Femur (tissue), 1 donor: Measurements from ENCODE around the gene SERINC1.

Experiments
- DNase-seq: peaks from one replicate; pipeline ENCODE4 v3.0.0-alpha.2; 2017

Gene SERINC1

DNA sequence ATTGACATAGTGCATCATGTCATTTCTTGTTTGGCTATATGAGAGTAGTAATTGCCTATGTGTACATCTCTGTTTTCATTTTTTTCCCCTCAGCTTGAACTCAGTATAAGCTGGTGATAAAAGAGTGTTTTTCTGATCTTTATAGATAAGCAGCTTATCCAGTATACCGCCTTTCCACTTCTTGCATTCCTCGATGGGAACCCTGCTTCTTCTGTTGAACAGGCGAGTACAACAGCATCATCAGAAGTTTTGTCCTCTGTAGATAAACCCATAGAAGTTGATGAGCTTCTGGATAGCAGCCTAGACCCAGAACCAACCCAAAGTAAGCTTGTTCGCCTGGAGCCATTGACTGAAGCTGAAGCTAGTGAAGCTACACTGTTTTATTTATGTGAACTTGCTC is 39.8 kb downstream of the SERINC1 start:
- no peak for DNase-seq

DNA sequence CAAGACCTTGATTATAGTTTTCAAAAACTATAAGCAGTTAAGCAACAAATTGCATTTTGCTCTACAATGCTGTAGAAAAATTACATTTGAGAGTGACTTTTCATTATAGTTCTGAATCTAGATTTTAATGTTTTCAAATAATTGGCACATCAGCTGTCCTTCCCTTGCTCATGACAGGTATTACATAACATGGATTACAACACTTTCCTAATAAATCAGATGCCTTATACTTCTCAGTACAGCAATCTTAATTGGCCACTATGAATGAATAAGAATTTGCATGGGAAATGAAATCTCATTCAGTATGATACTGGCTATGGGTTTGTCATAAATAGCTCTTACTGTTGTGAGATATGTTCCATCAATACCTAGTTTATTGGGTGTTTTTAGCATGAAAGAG is 42.3 kb downstream of the SERINC1 start:
- DNase-seq, result no peak

DNA sequence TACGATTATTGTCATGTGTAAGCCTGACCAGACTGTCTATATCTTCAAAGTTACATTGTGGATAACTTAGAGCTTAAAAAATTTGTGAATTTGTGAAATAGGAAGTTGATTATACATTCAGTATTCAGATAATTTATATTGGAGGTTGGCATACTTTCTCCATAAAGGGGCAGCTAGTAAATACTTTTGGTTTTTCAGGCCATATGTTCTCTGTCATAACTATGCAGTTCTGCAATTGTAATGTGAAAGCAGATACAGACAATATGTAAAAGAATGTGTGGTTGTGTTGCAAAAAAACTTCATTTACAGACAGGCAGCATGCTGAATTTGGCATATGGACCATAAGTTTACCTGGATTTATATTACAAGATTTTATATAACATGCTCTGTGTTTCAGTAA is 42.8 kb downstream of the SERINC1 start:
- DNase-seq, result no peak

DNA sequence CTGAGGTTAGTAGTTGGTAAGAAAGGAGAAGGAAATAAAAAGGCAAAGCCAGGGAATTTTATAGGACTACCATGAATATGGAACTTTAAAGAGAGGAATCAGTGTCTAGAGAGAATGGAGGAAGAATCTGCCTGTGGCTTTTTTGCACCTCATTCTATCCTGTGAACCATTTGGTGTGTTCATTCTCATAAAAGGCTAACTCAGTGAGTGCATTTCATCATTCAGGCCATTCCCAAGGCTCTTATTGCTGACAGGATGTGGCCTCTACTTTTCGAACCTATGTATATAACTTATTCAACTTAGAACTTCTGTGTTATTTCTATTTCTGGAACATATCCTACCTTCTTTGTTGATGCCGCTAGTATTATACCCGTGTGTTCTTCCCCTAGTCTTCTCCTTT is 45.0 kb downstream of the SERINC1 start:
- no peak for DNase-seq

DNA sequence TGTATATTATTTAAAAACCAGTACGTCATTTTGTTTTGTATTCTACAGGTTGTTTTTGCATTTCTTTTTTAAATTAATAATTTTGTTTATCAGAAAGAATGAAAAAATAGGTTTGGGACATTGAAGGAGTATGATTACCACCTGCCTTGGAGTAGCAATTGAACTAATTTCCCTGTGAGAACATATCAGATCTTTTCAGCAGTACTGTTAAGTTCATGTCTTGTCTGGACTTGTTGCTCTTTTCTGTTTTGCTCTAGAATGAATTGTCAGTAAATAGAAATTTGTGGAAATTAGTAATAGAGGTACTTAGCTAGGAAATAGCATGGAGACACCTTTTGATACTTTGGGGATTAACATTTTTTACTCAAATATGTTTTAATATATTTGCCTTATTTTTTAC is 47.9 kb downstream of the SERINC1 start:
- DNase-seq, result no peak

DNA sequence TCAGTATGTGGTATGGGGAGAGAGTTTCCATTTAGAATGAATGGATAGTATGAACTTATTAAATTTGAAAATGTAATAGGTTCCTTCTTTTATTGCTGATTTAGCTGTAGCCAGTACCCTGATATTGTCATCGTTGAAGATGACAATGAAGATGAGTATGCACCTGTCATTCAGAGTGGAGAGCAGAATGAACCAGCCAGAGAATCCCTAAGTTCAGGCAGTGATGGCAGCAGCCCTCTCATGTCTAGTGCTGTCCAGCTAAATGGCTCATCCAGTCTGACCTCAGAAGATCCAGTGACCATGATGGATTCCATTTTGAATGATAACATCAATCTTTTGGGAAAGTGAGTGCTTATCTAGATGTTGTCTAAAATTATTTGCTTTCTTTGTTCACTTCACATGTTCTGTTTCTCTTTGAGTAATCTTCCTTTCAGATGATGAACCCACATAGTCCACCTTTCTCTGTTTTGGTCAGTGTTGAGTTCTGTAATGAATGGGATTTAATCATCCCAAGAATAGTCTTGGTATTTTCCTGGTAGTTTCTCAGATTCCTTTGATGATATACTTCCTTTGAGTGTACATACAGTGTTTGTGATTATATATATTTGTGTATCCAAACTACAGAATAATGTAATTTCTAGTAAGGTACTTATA is 48.9 kb downstream of the SERINC1 start:
- DNase-seq, result no peak

DNA sequence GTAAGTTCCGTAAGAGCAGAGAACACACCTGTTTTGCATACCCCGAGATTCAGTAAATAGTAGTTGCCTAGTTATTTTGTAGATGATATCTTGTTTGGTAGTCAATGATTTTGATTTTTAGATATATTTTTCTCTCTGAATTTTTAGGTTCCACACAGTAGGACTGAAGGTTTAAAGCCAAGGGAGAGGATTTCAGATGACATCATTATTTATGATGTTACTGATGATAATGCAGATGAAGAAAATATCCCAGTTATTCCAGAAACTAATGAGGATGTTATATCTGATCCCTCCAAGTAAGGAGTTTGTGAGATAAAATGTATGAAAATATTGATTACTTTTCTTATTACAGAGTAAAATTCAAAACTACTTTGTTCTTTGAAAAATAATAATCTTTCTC is 49.6 kb downstream of the SERINC1 start:
- DNase-seq, result no peak

DNA sequence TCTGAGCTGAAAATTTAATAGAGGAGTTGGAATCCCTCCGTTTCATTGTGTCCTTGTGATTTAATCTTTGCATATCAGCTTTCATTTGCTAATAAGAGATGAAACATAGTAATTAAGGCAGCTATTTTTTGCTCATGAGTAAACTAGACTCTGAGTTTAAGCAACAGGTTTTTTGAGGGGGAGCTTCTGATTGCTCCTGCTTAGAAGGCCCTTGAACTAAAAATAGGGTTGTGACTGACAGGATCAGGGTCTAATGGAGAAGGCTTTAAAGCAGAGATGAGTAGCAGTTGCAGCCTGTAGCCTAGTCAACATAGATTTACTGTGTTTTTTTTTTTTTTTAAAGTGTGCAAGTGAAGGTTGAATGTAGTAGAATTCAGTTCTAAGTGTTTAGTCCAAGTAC is 54.8 kb downstream of the SERINC1 start:
- DNase-seq, result no peak

DNA sequence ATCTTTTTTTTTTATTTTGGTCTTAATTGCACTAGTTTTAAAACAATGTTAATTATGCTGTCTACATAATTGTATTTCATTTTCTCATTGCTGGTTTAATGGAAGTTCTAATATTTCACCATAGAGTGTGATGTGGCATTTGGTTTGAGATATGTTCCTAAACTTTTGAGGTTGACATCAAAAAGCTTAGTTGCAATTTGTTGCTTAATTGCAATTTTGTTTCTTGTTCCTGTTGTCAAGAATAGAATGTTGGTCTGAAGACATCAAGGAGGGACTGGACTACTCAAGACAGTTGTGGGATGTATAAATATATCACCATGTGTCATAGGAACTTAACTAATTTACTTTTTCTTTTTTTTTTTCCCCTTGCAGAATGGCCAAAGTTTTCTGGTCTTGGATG is 59.6 kb downstream of the SERINC1 start:
- no peak for DNase-seq

DNA sequence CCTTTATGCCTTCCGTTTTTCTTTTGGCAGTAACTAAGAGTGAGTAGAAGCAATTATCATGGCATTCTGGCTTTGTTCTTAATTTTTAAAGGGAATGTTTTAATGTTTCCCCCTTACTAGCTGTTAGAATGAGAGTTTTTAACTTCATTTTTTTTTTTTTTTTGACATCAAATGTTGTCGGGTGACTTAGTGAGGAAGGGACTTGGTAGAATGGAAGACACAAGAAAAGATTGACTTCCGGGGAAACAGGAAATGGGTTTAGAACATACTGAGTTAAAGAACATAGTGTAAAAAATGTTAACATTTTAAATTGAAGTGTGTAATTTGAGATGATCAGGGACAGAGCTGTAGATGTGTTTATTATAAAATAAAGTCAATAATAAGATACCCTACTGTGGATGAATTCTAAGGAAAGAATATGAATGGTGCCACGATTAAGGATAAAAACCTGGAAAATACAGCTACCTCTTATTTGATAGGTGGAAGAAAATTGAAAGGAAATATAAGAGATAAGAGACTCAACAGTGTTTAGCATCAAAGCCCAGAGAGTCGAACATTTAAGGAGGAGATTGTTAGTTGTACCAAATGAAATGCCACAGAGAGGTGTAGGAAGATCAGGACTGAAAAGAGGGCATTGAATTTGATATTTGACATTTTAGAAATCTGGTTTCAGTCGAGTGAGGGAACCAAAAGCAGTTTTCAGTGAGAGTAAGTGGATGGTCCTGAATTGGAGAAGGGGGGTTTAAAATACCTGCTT is 62.7 kb downstream of the SERINC1 start:
- DNase-seq, result no peak

DNA sequence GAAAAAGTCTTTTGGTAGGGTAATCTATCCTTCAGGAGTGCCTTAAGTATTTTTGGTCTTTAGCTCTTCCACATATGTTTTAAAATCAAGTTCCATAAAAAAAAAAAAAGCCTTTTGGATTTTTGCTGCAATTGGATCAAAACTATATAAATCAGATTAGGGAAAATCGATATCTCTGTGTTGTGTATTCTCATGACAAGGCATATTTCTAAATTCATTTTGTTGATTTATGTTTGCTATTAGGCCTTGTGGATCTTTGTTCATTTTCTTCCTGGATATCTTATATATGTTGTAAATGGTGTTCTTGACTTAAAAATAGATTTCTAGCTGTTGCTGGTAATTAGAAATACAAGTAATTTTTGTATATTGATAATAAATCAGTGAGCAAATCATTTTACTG is 63.4 kb downstream of the SERINC1 start:
- no peak for DNase-seq

DNA sequence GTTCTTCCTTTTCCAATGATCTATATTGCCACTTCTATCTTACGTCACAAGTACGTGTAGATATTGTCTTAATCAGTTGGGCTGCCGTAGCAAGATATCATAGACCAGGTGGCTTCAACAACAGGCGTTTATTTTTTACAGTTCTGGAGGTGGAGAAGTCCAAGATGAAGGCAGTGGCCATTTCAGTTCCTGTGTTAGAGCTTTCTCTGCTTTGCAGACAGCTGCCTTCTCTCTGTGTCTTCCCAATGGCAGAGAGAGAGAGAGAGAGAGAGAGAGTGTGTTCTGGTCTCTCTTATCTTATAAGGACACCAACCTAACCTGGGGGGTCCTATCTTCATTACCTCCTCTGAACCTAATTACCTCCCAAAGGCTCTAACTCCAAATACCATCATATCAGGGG is 63.9 kb downstream of the SERINC1 start:
- DNase-seq, result no peak

DNA sequence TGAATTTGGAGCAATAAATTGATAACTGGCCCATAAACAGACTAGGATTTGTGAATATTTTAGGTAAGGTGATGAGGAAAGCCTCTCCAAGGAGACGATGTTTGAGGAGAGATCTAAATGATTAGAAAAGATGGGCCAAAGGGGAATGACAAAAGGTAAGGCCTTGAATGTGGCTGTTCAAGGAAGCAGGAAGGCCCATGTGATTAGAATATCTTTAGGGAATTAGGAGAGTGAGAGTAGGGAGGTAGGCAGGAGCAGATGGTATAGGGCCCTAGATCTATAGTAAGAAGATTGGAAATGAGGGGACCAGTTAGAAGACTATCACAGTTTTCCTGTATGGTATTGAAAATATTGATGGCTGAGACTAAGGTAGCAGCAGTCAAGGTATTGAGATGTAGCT is 65.4 kb downstream of the SERINC1 start:
- DNase-seq, result no peak

DNA sequence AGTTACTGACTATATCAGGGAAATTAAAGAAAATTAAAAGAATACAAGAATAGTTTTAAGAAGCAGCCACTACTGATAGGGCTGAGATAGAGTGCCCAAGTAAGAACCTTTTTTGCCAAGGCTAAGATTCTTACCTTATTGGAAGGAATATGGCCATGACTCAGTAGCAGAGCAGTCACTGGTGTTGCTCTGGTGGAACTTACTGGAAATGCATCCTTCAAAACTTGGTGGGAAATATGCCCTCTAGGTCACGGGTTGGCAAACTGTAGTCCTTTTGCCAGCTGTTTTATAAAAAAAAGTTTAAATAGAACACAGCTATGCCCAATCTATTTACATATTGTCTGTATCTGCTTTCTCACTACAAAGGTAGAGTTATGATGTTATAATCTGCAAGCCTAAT is 66.2 kb downstream of the SERINC1 start:
- no peak for DNase-seq

DNA sequence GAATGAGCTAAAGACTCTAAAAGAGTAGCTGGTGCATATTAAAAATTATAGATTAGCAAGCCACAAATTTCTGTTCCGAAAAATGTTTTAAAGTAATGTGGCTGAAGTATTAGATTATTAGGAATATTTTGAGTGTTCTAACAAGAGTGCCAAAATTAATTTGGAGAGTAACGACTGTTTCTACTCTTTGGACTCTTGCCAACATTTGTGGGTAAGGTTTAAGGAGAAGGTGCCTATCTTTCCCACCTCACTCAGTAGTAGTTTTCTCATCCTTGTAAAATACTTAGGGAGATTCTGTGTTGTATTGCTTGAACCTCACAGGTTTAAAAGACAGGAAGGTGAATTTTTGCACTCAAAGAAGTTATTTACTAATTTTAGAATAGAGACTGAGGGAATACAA is 67.2 kb downstream of the SERINC1 start:
- no peak for DNase-seq

DNA sequence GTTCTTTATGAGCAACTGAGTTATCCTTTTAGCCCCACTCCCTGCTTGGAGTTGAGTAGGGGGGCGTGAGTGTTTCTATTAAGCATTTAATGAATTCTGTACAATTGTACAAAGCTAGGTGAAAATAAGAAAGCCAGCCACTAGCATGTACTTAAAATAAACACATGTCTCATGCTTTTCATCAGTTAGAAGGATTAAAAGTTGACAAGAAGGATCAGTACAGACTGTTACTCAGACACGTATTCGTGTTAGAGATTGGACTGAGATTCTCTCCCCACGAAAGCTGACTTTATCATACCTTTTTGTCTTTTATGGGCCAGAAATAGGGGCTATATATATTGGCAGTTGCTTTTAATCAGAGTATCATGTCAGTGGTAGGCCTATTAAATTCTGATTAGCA is 70.5 kb downstream of the SERINC1 start:
- DNase-seq, result no peak

DNA sequence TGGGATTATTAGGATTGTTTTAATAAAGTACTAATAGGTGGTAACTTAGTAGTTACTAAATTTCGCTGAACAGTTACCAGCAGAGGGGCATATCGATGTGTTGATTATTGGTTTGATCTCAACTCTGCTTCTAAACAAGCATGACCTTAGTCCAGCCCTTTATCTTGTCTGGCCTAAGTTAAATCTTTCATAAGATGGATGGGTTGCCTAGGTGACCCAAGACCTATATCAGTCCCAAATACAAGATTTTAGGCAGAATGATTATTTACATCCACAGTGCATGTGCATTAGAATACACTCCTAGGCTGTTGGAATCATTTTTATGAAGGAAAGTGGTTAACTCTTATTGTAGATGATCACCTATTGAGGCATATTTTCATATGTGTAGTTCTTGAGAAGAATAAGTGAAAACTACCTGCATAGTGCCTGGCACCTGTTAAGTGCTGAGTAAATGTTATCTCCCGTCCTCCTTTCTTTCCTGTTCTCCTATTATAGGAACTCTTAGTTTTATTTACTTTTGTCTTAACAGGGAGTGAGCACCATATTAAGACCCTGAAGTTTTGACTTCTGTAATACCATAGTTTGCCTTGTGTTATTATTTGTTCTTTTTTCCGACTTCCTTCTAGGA is 71.0 kb downstream of the SERINC1 start:
- DNase-seq, result no peak

DNA sequence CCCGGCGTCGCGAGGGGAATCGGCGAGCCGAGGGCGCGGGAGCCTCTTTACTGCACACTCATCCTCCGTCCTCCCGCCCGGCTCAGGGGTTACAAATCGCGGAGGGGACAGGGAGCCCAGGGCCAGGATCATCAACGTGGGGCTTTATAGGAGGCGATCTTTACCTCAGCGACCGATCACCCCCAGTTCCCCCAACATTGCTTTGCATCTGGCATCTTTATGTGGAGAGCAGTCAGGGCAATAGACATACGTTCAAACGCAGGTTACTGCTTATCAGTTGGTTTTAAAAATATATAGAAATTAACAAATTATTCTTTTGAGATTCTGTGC is 71.5 kb downstream of the SERINC1 start:
- no peak for DNase-seq

DNA sequence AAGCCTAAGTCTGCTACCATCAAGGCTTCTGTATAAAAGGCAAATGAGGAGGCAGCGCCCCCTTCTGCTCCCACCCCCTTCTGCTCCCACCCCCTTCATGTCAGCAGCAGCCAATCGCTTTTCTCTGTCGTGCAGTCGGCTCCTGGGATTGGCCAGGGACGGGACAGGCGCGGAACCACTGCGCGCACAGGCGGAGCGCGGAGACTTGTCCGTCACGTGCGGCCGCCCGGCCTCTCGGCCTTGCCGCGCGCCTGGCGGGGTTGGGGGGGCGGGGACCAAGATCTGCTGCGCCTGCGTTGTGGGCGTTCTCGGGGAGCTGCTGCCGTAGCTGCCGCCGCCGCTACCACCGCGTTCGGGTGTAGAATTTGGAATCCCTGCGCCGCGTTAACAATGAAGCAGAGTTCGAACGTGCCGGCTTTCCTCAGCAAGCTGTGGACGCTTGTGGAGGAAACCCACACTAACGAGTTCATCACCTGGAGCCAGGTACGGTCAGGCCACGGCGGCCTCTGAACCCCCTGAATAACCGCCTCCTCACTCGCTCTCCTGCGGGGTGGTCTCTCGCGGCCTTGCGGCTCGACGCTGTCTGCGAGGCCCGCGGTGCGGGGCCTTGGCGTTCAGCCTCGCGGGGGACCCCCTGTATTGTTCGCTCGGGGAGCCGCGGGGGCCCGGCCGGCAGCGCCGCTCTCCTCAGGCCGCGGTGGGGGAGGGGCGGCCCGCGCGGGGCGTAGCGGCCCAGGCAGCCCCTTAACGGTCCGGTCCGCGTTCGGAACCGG is 72.1 kb downstream of the SERINC1 start, which contains the start of gene HSF2:
HSF2 (plus strand) TSS at position 305 of the 773 bp plus-strand sequence; CDS start at position 391, 86 bp downstream.
- peak; percentile 99 for DNase-seq

DNA sequence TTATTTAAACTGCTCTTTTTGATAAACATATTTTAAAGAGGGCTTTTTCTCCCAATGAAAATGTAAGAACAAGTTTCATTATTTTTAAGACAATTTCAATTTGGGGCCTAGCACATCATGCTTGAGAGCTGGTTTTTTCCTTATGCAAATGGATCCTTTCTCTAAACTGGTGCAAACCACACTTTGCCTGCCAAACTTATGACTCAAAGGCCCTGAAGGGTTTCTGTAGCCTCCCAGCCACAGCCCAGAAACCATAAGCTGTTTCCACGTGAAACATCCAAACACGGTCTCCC is 72.6 kb downstream of the SERINC1 start:
- no peak for DNase-seq

DNA sequence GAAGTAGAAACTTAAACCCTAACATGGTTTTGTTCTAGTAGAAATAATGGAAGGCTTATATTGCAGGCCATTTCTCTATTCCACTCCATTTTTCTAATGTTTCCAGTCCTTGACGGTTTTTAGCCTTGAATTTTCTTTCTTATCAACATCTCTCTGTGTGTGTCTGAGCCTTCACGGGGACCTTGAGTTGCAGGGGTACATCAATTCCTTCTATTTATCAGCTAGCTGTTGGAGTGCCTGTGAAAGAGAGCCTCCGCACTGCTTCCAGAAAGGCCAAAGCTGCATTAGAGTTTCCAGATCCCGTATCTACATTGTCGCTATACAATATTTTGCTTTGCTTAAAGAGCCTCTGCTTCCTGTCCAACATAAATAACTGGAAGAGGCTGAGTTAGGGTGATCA is 77.6 kb downstream of the SERINC1 start:
- no peak for DNase-seq

DNA sequence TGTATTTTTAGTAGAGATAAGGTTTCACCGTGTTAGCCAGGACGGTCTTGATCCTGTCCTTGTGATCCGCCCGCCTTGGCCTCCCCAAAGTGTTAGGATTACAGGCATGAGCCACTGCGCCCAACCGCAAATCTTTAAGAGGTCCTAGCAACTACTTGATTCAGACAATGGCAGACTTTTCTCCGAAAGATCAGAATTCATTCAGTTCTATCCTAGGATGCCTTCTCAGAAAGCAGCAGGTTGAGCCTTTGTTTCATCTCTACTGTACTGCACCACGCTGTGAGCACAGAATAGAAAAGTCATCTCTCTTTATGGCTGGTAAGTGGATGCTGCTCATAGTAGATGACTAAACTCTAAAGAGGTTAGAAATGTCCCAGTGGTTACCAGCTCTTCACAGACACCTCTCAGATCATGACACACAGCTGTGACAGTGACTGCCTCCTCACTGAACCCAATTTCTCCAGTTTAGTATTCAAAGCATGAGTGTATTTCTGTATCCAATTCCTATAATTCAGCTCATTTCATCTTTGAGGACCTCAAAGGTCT is 78.2 kb downstream of the SERINC1 start:
- no peak for DNase-seq
